COLO668 (cell line): ENCODE data around the gene SH3YL1.

Experiments
- DNase-seq: peaks from one replicate; lab custom pipeline; 2025; ENCODE audit not compliant: unreplicated experiment; lab: John Stamatoyannopoulos, UW

Gene SH3YL1

DNA sequence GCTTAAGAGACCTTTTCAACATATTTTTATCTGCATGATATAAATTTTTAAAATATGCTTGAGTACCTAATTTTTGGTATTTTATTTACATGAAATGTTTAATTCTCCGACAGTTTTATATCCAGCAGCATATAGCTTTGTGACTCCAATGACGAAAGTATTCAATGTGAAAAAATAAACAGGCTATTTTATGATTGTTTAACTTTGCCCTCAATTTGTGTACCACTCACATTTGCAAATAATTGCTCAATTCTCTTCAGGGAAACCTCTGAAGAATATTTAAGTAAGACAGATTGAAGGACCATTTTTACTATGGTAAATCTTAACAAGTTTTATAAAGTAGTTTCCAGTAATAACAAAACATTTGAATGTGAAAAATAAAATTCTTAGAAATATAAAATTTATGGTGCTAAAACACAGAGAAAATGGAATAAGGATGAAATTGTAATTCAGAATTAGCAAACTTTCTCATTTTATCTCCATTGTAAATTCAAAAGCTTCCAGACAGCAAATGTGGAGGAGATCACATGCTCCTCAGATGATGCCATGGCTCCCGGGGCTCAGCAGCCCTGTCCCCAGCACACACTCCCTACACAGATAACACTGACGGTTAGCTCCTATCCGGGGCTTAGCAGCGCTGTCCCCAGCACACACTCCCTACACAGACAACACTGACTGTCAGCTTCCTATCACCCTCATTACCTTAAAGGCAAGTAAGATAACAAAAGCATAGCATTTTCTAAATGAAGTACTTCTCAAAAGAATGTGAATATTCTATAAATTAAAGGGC is 39.7 kb downstream of the SH3YL1 start:
- no peak for DNase-seq

GRCh38 chr2:223451-223850 is 40.4 kb downstream of the SH3YL1 start:
- no peak for DNase-seq

- DNase-seq, result no peak
Measured at GRCh38 chr2:216068-216467, 47.8 kb downstream of the SH3YL1 start.

GRCh38 chr2:213932-214693 is 49.7 kb downstream of the SH3YL1 start:
- DNase-seq, result no peak

- no peak for DNase-seq
Measured at GRCh38 chr2:211486-212184, 52.2 kb downstream of the SH3YL1 start.

DNA sequence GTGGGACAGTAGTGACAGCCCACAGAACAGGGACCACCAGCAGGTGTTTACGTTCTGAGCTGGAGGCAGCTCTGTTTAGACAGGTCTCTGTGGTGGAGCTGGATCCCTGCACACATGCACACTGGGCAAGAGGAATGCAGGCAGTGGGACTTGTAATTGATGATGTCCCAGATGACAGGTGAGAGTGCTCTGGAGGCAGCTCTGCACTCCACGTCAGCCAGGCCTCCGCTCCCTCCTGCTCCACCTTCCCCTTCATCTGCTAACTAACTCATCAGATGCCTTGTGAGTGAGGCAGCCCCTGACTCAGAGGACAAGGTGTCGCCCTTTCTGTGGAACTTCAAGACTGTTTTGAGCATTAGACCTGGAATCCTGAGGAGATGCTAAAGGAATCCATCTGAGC is 53.2 kb downstream of the SH3YL1 start:
- no peak for DNase-seq

GRCh38 chr2:209470-209869 is 54.4 kb downstream of the SH3YL1 start:
- DNase-seq, result no peak

- DNase-seq, result no peak
Measured at GRCh38 chr2:208335-208734, 55.5 kb downstream of the SH3YL1 start.

- no peak for DNase-seq
Measured at GRCh38 chr2:203984-204383, 59.8 kb downstream of the SH3YL1 start.

GRCh38 chr2:203401-203800 is 60.4 kb downstream of the SH3YL1 start:
- DNase-seq, result no peak

DNA sequence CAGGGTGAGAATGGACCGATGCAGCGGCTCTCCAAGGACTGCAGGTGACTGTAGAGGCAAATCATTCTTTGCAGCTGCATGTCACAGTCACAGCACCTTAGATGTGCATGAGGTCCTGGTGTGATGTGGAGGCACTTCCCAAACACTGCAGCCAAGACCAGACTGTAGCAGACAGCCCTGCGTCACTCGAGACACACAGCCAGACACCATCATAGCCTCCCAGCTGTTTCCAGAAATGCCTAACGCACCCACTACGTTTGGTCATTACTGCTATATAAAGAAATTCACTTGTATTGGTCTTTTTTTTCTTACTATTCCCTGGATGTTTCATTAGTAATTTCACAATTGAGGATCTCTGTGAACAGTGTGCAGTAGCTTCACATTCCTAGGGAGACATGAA is 60.9 kb downstream of the SH3YL1 start:
- no peak for DNase-seq

GRCh38 chr2:201648-202433 is 62.0 kb downstream of the SH3YL1 start:
- no peak for DNase-seq

GRCh38 chr2:199041-199966 is 64.5 kb downstream of the SH3YL1 start:
- no peak for DNase-seq

DNA sequence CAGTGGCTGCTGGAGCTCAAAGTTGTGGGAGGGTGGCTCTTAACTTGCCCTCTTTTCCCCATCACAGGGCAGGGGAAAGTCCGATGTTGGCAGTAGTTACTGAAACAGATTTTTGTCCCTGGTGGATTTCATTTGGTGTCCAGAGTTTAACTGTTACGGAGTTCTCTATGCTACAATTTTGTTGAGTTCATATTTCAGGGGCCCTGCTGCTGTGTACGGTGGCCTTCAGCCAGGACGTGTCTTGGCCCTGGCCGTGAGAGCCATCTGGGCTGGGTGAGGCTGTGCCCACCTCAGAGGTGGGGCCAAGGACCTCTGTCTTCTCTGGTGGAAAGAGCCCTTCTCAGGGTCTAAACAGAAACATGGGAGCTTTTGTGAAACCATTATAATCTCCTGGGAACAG is 67.4 kb downstream of the SH3YL1 start:
- no peak for DNase-seq

GRCh38 chr2:195932-196331 is 67.9 kb downstream of the SH3YL1 start:
- no peak for DNase-seq

DNA sequence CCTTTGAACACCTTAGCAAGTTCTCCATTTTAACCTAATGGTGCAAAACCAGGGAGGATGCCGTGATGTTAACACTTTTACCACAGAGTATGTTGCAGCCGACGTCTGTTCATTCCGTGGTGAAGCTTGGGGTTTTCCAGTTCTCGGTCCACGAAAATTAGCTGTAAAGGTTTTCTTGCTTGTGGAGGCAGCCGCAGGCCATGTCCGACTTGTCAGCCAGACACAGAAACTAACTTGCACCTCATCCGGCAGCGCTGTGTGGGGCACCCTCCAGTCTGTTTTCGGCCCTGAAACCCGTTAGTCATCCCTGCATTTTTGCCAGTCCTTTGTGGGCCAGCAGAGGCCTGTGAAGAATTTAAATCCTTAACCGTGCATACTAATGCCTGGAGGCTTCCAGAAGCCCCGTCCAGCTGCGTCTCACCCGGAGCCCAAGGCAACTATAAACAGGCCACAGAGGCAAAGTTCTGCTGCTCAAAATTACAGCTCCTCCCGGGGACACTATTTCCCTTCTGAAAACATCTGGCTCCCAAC is 70.6 kb downstream of the SH3YL1 start:
- DNase-seq, result no peak

- DNase-seq, result no peak
Measured at GRCh38 chr2:191311-192190, 72.3 kb downstream of the SH3YL1 start.

- DNase-seq, result no peak
Measured at GRCh38 chr2:187825-188224, 76.0 kb downstream of the SH3YL1 start.

DNA sequence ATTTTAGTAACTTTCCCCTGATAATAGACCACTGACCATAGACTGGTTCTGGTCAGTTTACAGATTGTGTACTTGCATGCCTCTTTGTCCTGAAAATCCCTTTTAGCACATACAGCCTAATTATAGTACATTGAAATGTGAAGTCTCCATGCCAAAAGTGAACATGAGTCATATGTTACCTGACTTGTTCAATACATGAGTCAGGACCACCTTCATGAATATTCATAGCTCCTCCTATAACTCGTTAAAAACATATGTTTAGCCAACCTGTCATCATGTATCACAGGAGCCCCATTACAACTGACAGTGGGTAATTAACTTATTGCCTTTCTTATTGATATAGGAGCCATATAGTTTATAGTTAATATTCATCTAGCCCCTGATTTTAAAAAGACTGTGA is 78.6 kb downstream of the SH3YL1 start:
- no peak for DNase-seq
